HEK293 (cell line): ENCODE data around the gene CELF4.

Experiments used
- CTCF ChIA-PET: fragments of 350-600 bp; formaldehyde crosslinking; extraction: SDS; loops from one replicate; lab custom pipeline; 2021; ENCODE audit warnings: antibody characterized with exemption; lab: Yijun Ruan, JAX
- POLR2A ChIA-PET: fragments of 300-600 bp; formaldehyde crosslinking; extraction: SDS; loops from one replicate; lab custom pipeline; 2020; ENCODE audit warnings: antibody characterized with exemption, inconsistent platforms; lab: Yijun Ruan, JAX
- H3K27ac ChIP-seq: fragments of 200-500 bp; sonication (Bioruptor generic); 2 replicates; pipeline ENCODE4 v1.5.1; 2014; ENCODE audit warnings: low read depth, low read length, control low read depth, inconsistent platforms; ENCODE audit errors: extremely low read depth
- H3K36me3 ChIP-seq, 2 experiments: fragments of 200-500 bp in 1 of 2; sonication (Bioruptor generic) in 1 of 2; 1 replicate in 1 of 2; 2 replicates in 1 of 2; pipeline ENCODE4 v1.5.1; 2014 to 2017; ENCODE audit warnings: inconsistent platforms in 2 of 2, low read length in 2 of 2; ENCODE audit not compliant: control insufficient read depth in 2 of 2, insufficient read depth in 1 of 2
- H3K4me1 ChIP-seq: fragments of 200-500 bp; sonication (Bioruptor generic); 2 replicates; pipeline ENCODE4 v1.5.1; 2014; ENCODE audit warnings: mild to moderate bottlenecking, low read length, inconsistent platforms; ENCODE audit not compliant: control insufficient read depth, insufficient read depth
- H3K4me3 ChIP-seq: 2 replicates; pipeline ENCODE4 v1.5.1; 2011; ENCODE audit warnings: low read depth, mild to moderate bottlenecking, control low read depth, low read length, moderate library complexity
- H3K9me3 ChIP-seq: fragments of 200-500 bp; sonication (Bioruptor generic); 2 replicates; pipeline ENCODE4 v1.5.1; 2014; ENCODE audit warnings: low read depth, low read length, inconsistent platforms; ENCODE audit not compliant: control insufficient read depth, insufficient read depth
- EGR2 ChIP-seq: fragments of 450-650 bp; formaldehyde crosslinking; IDR thresholded peaks from 2 replicates; pipeline ENCODE4 v1.5.1; 2016; ENCODE audit warnings: low read depth, missing biosample characterization, missing genetic modification characterization
- GLIS1 ChIP-seq: fragments of 450-650 bp; formaldehyde crosslinking; IDR thresholded peaks from 2 replicates; pipeline ENCODE4 v1.5.1; 2016; ENCODE audit warnings: missing biosample characterization, missing genetic modification characterization
- GLIS2 ChIP-seq: fragments of 450-650 bp; formaldehyde crosslinking; IDR thresholded peaks from 2 replicates; pipeline ENCODE4 v1.5.1; 2016; ENCODE audit warnings: missing biosample characterization, missing genetic modification characterization
- IKZF3 ChIP-seq: fragments of 450-650 bp; IDR thresholded peaks from 2 replicates; pipeline ENCODE4 v1.5.0; 2018; ENCODE audit warnings: missing biosample characterization, mild to moderate bottlenecking, missing genetic modification characterization, moderate library complexity
- PRDM1 ChIP-seq: fragments of 450-650 bp; formaldehyde crosslinking; IDR thresholded peaks from 2 replicates; pipeline ENCODE4; 2016; ENCODE audit warnings: missing biosample characterization, missing genetic modification characterization
- SP3 ChIP-seq: fragments of 450-650 bp; formaldehyde crosslinking; IDR thresholded peaks from 2 replicates; pipeline ENCODE4 v1.5.1; 2016; ENCODE audit warnings: missing biosample characterization, missing genetic modification characterization
- SP7 ChIP-seq: fragments of 450-650 bp; formaldehyde crosslinking; IDR thresholded peaks from 2 replicates; pipeline ENCODE4 v1.5.1; 2016; ENCODE audit warnings: missing biosample characterization, missing genetic modification characterization
- WT1 ChIP-seq: fragments of 450-650 bp; formaldehyde crosslinking; IDR thresholded peaks from 2 replicates; pipeline ENCODE4 v1.5.1; 2016; ENCODE audit warnings: missing biosample characterization, missing genetic modification characterization
- ZBTB20 ChIP-seq: fragments of 450-650 bp; formaldehyde crosslinking; IDR thresholded peaks from 2 replicates; pipeline ENCODE4 v1.5.1; 2016; ENCODE audit warnings: missing biosample characterization, missing genetic modification characterization
- ZEB2 ChIP-seq: fragments of 450-650 bp; formaldehyde crosslinking; IDR thresholded peaks from 2 replicates; pipeline ENCODE4 v1.5.1; 2016; ENCODE audit warnings: missing biosample characterization, missing genetic modification characterization
- ZFHX2 ChIP-seq: fragments of 450-650 bp; formaldehyde crosslinking; conservative IDR thresholded peaks from 2 replicates; pipeline ENCODE4 v1.5.1; 2016; ENCODE audit warnings: missing biosample characterization, missing genetic modification characterization
- ZIC2 ChIP-seq: fragments of 450-650 bp; formaldehyde crosslinking; IDR thresholded peaks from 2 replicates; pipeline ENCODE4 v1.5.1; 2016; ENCODE audit warnings: missing biosample characterization, missing genetic modification characterization
- ZNF121 ChIP-seq: fragments of 450-650 bp; formaldehyde crosslinking; IDR thresholded peaks from 2 replicates; pipeline ENCODE4 v1.5.1; 2016; ENCODE audit warnings: missing biosample characterization, missing genetic modification characterization
- ZNF23 ChIP-seq: fragments of 450-650 bp; formaldehyde crosslinking; IDR thresholded peaks from 2 replicates; pipeline ENCODE4 v1.5.1; 2016; ENCODE audit warnings: missing biosample characterization, missing genetic modification characterization, borderline replicate concordance
- ZNF324 ChIP-seq: fragments of 450-650 bp; formaldehyde crosslinking; IDR thresholded peaks from 2 replicates; pipeline ENCODE4 v1.5.1; 2016; ENCODE audit warnings: missing biosample characterization, missing genetic modification characterization
- ZNF341 ChIP-seq: fragments of 450-650 bp; formaldehyde crosslinking; IDR thresholded peaks from 2 replicates; pipeline ENCODE4; 2016; ENCODE audit warnings: low read depth, missing biosample characterization, missing genetic modification characterization
- ZNF366 ChIP-seq: fragments of 450-650 bp; formaldehyde crosslinking; conservative IDR thresholded peaks from 2 replicates; pipeline ENCODE4 v1.5.1; 2016; ENCODE audit warnings: missing biosample characterization, missing genetic modification characterization
- ZNF404 ChIP-seq: fragments of 450-650 bp; formaldehyde crosslinking; IDR thresholded peaks from 2 replicates; pipeline ENCODE4 v1.5.1; 2017; ENCODE audit warnings: missing biosample characterization, missing genetic modification characterization
- ZNF501 ChIP-seq: fragments of 450-650 bp; formaldehyde crosslinking; IDR thresholded peaks from 2 replicates; pipeline ENCODE4 v1.5.1; 2016; ENCODE audit warnings: missing biosample characterization, missing genetic modification characterization
- ZNF514 ChIP-seq: fragments of 450-650 bp; formaldehyde crosslinking; IDR thresholded peaks from 2 replicates; pipeline ENCODE4 v1.5.1; 2016; ENCODE audit warnings: missing biosample characterization, missing genetic modification characterization
- ZNF596 ChIP-seq: fragments of 450-650 bp; IDR thresholded peaks from 2 replicates; pipeline ENCODE4 v1.5.0; 2018; ENCODE audit warnings: missing biosample characterization, mild to moderate bottlenecking, missing genetic modification characterization, moderate library complexity
- ZNF629 ChIP-seq: fragments of 450-650 bp; formaldehyde crosslinking; IDR thresholded peaks from 2 replicates; pipeline ENCODE4 v1.5.1; 2017; ENCODE audit warnings: missing biosample characterization, missing genetic modification characterization
- ZXDB ChIP-seq: fragments of 450-650 bp; formaldehyde crosslinking; IDR thresholded peaks from 2 replicates; pipeline ENCODE4 v1.5.1; 2016; ENCODE audit warnings: missing biosample characterization, missing genetic modification characterization
- TF ChIP-seq, protein P1 (sequence below): fragments of 450-650 bp; formaldehyde crosslinking; IDR thresholded peaks from 2 replicates; pipeline ENCODE4 v1.5.1; 2016; ENCODE audit warnings: missing biosample characterization, missing genetic modification characterization
- TF ChIP-seq, protein P2 (sequence below): fragments of 450-650 bp; formaldehyde crosslinking; IDR thresholded peaks from 2 replicates; pipeline ENCODE4 v1.5.1; 2017; ENCODE audit warnings: missing biosample characterization, missing genetic modification characterization
- TF ChIP-seq, protein P3 (sequence below): fragments of 450-650 bp; formaldehyde crosslinking; IDR thresholded peaks from 2 replicates; pipeline ENCODE4 v1.5.1; 2017; ENCODE audit warnings: missing biosample characterization, missing genetic modification characterization

Gene CELF4

DNA sequence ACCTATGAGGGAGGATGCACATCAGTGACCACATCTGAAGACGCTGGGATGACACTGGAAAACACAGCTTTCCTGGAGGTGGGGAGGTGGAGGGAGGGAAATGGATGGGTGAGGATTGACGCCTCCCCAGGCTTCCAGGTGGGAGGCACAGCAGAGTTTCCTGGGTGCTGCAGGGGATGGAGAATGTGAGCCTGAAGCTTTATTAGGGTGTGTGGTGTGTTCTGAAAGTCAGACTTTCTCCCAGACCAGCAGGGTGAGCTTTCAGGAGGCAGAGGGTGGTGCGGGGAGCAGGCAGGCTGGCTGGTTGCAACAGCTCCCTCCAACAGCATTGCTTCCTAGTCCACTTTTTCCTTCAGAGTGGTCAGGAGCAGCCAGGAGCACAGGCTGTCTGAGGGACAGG, 263.1 kb downstream of the CELF4 start:
- H3K4me3 ChIP-seq = no peak overlapping the region
- no peak for TF ChIP-seq ZNF23 (tag by site-specific recombination)
- TF ChIP-seq ZNF341 (tag by site-specific recombination) = 0 out of 2 replicates have a peak, but pooled peaks have one; percentile 13
- H3K27ac ChIP-seq = no peak overlapping the region
- ChIA-PET CTCF (interaction anchor here (0.6 kb wide), 1 partner anchor 44 kb away, joined by 4 read pairs; no protein-coding TSS in a partner anchor), POLR2A (interaction anchor here (0.5 kb wide), 1 partner anchor 9 kb away, joined by 3 read pairs; no protein-coding TSS in a partner anchor)
- H3K36me3 ChIP-seq = no peaks in the 10 kb centered on the region
- H3K4me1 ChIP-seq = peaks cover 7% of the 10 kb centered on the region
- no peaks in the 10 kb centered on the region for H3K9me3 ChIP-seq

DNA sequence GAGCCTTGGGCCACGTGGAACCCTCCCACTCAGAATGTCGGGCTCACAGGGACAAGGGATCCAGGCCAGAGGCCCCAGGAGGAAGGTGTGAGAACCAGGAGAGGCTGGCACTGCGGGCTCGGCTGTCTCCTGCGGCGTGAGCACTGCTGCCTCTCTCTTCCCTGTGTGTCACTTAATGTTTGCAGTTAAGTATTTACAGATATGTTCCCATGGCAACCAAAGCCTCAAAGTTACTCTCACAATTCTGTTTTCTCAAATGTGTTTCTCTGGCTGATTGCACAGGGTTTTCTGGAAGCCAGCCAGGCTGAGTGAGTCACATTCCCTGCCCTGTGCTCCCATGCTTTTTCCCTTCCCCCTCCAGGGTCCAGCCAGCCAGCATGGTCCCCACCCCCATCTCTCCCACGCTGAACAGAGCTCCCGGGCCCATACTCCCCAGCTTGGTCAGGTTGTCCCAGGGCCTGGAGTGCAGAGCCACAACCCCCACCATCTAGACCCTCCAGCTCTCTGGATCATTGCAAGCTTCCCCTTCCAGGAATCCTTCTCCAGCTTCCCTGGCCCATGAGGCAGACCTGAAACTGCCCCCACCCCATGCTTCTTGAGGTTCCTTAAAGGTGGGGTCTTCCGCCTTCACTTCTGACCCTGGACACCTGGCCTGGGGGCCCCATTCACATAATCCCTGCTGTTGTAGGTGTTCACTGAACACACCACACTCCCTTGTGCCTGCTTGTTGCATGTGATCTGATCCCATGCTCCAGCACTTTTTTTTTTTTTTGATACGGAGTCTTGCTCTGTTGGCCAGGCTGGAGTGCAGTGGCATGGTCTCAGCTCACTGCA, 265.9 kb downstream of the CELF4 start:
- H3K9me3 ChIP-seq = no peaks in the 10 kb centered on the region
- ChIA-PET CTCF (interaction anchor here (0.6 to 1.3 kb wide), 6 partner anchors 11 to 194 kb away, joined by 3 read pairs; no protein-coding TSS in a partner anchor), POLR2A (interaction anchor here (0.6 kb wide), 1 partner anchor 52 kb away, joined by 4 read pairs; no protein-coding TSS in a partner anchor)
- no peak overlapping the region for H3K4me3 ChIP-seq
- no peaks in the 10 kb centered on the region for H3K36me3 ChIP-seq
- H3K4me1 ChIP-seq = peaks cover 7% of the 10 kb centered on the region
- no peak overlapping the region; the same call in 1 of the 2 replicates for H3K27ac ChIP-seq
- TF ChIP-seq ZNF121 (tag by site-specific recombination) = peak; percentile 51; the same call in 1 of the 2 replicates
- peak; percentile 47; the same call in 1 of the 2 replicates for TF ChIP-seq ZBTB20 (tag by site-specific recombination)
- TF ChIP-seq EGR2 (tag by site-specific recombination) = peak; percentile 82; the same call in 1 of the 2 replicates
- peak; percentile 54 for TF ChIP-seq SP7 (tag by site-specific recombination)
- TF ChIP-seq, protein P1, sequence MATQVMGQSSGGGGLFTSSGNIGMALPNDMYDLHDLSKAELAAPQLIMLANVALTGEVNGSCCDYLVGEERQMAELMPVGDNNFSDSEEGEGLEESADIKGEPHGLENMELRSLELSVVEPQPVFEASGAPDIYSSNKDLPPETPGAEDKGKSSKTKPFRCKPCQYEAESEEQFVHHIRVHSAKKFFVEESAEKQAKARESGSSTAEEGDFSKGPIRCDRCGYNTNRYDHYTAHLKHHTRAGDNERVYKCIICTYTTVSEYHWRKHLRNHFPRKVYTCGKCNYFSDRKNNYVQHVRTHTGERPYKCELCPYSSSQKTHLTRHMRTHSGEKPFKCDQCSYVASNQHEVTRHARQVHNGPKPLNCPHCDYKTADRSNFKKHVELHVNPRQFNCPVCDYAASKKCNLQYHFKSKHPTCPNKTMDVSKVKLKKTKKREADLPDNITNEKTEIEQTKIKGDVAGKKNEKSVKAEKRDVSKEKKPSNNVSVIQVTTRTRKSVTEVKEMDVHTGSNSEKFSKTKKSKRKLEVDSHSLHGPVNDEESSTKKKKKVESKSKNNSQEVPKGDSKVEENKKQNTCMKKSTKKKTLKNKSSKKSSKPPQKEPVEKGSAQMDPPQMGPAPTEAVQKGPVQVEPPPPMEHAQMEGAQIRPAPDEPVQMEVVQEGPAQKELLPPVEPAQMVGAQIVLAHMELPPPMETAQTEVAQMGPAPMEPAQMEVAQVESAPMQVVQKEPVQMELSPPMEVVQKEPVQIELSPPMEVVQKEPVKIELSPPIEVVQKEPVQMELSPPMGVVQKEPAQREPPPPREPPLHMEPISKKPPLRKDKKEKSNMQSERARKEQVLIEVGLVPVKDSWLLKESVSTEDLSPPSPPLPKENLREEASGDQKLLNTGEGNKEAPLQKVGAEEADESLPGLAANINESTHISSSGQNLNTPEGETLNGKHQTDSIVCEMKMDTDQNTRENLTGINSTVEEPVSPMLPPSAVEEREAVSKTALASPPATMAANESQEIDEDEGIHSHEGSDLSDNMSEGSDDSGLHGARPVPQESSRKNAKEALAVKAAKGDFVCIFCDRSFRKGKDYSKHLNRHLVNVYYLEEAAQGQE (tag by site-specific recombination) = no peak
- TF ChIP-seq WT1 (tag by site-specific recombination) = 0 out of 2 replicates have a peak, but pooled peaks have one; percentile 47
- TF ChIP-seq ZEB2 (tag by site-specific recombination) = peak; percentile 59; the same call in 1 of the 2 replicates
- peak; percentile 49 for TF ChIP-seq ZNF629
- TF ChIP-seq ZNF324 (tag by site-specific recombination) = no peak
- TF ChIP-seq IKZF3 (tag by site-specific recombination) = peak; percentile 59; the same call in 1 of the 2 replicates
- TF ChIP-seq, protein P2, sequence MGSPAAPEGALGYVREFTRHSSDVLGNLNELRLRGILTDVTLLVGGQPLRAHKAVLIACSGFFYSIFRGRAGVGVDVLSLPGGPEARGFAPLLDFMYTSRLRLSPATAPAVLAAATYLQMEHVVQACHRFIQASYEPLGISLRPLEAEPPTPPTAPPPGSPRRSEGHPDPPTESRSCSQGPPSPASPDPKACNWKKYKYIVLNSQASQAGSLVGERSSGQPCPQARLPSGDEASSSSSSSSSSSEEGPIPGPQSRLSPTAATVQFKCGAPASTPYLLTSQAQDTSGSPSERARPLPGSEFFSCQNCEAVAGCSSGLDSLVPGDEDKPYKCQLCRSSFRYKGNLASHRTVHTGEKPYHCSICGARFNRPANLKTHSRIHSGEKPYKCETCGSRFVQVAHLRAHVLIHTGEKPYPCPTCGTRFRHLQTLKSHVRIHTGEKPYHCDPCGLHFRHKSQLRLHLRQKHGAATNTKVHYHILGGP = no peak
- peak; percentile 20; the same call in 1 of the 2 replicates for TF ChIP-seq ZNF366 (tag by site-specific recombination)
- no peak for TF ChIP-seq ZNF404 (tag by site-specific recombination)
- 0 out of 2 replicates have a peak, but pooled peaks have one; percentile 23 for TF ChIP-seq ZNF501
- peak; percentile 84 for TF ChIP-seq PRDM1 (tag by site-specific recombination)
- peak; percentile 90 for TF ChIP-seq GLIS1 (tag by site-specific recombination)
- TF ChIP-seq ZNF514 (tag by site-specific recombination) = no peak
- TF ChIP-seq ZIC2 (tag by site-specific recombination) = peak; percentile 73
- 0 out of 2 replicates have a peak, but pooled peaks have one; percentile 7 for TF ChIP-seq ZNF596
- TF ChIP-seq GLIS2 (tag by site-specific recombination) = peak; percentile 44; the same call in 1 of the 2 replicates
- no peak for TF ChIP-seq SP3
- peak; percentile 64; the same call in 1 of the 2 replicates for TF ChIP-seq ZXDB (tag by site-specific recombination)
- TF ChIP-seq ZFHX2 (tag by site-specific recombination) = peak; percentile 91
- TF ChIP-seq, protein P3, sequence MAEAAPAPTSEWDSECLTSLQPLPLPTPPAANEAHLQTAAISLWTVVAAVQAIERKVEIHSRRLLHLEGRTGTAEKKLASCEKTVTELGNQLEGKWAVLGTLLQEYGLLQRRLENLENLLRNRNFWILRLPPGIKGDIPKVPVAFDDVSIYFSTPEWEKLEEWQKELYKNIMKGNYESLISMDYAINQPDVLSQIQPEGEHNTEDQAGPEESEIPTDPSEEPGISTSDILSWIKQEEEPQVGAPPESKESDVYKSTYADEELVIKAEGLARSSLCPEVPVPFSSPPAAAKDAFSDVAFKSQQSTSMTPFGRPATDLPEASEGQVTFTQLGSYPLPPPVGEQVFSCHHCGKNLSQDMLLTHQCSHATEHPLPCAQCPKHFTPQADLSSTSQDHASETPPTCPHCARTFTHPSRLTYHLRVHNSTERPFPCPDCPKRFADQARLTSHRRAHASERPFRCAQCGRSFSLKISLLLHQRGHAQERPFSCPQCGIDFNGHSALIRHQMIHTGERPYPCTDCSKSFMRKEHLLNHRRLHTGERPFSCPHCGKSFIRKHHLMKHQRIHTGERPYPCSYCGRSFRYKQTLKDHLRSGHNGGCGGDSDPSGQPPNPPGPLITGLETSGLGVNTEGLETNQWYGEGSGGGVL (tag by site-specific recombination) = peak; percentile 79
